ENCODE data around the gene FYN. TPM values are rescaled to one million over a fixed set of nuclear protein-coding genes. Genes with fewer than 3 reads are reported as not detected.

The FYN gene
- total RNA-seq, 1 experiment from 2014 or later = 18.5 TPM

GRCh38 chr6:111871725-111872400 is 1.4 kb downstream of the FYN start:
- H3K27me3 ChIP-seq (ENCODE audit: insufficient read depth, low read length) = no peaks in the 10 kb centered on the region
- H3K9me3 ChIP-seq (ENCODE audit: control insufficient read depth in 1 of 2, insufficient read depth in 1 of 2, low read depth in 1 of 2, low read length in 2 of 2) = no peaks in the 10 kb centered on the region
- no peaks in the 10 kb centered on the region for H3K79me2 ChIP-seq (ENCODE audit: insufficient read depth, low read length)
- H3K4me2 ChIP-seq (ENCODE audit: low read length) = peak overlapping the region; percentile 97
- POLR2A ChIA-PET = no interaction called here
- RAD21 ChIA-PET (ENCODE audit: low non-redundant PET in 1 of 2, low total read pairs in 2 of 2, uncharacterized antibody in 2 of 2, unreplicated experiment in 2 of 2) = no interaction called here
- peaks cover 6 to 13% of the 10 kb centered on the region in 2 experiments for H3K4me1 ChIP-seq (ENCODE audit: control insufficient read depth in 1 of 2, insufficient read depth in 2 of 2, low read length in 2 of 2)
- DNase-seq (ENCODE audit: low read depth, low spot score) (no peak), ATAC-seq (no peak)
- CTCF ChIA-PET = interaction anchor here (0.7 kb wide), 1 partner anchor 116 kb away, joined by 3 read pairs; no protein-coding TSS in a partner anchor
- peak overlapping the region; percentile 51 to 64 for H3K4me3 ChIP-seq (replicated peaks in 1 of 2; ENCODE audit: low read depth in 1 of 2, low read length in 2 of 2)
- no peaks in the 10 kb centered on the region for H3K36me3 ChIP-seq (ENCODE audit: control insufficient read depth in 1 of 2, insufficient read depth in 2 of 2, low read length in 2 of 2)
- H2AFZ ChIP-seq (ENCODE audit: low read depth, low read length, poor library complexity, severe bottlenecking) = no peak overlapping the region
- H4K20me1 ChIP-seq (ENCODE audit: insufficient read depth) = no peaks in the 10 kb centered on the region
- no peak overlapping the region for H3K27ac ChIP-seq (ENCODE audit: low read depth, low read length)
- no peak overlapping the region for H3K9ac ChIP-seq (ENCODE audit: low read length)
- TF ChIP-seq FOSL1 (IDR thresholded peaks at IDR 0.05; ENCODE audit: low read depth) = no peak
- no peaks in the 10 kb centered on the region for H3K9me2 ChIP-seq (ENCODE audit: insufficient read depth)
- intact Hi-C loops (cut with micrococcal nuclease) = loop anchor here (2.0 kb wide), 1 partner anchor 125 kb away; no protein-coding TSS in a partner anchor
- BruUV-seq (replicated peaks) = no TSS peak

- Histone ChIP-seq H3K9me2 (ENCODE audit: insufficient read depth) (no peaks in the 10 kb centered on the region), H4K20me1 (ENCODE audit: insufficient read depth) (no peaks in the 10 kb centered on the region), H3K9me3 (ENCODE audit: control insufficient read depth in 1 of 2, insufficient read depth in 1 of 2, low read depth in 1 of 2, low read length in 2 of 2) (no peaks in the 10 kb centered on the region), H2AFZ (ENCODE audit: low read depth, low read length, poor library complexity, severe bottlenecking) (no peak overlapping the region), H3K36me3 (ENCODE audit: control insufficient read depth in 1 of 2, insufficient read depth in 2 of 2, low read length in 2 of 2) (no peaks in the 10 kb centered on the region), H3K27me3 (ENCODE audit: insufficient read depth, low read length) (no peaks in the 10 kb centered on the region), H3K9ac (ENCODE audit: low read length) (no peak overlapping the region), H3K27ac (ENCODE audit: low read depth, low read length) (no peak overlapping the region), H3K79me2 (ENCODE audit: insufficient read depth, low read length) (no peaks in the 10 kb centered on the region), H3K4me3 (replicated peaks in 1 of 2; ENCODE audit: low read depth in 1 of 2, low read length in 2 of 2) (no peak overlapping the region), H3K4me2 (ENCODE audit: low read length) (peak overlapping the region; percentile 97; the same call in 1 of the 2 replicates), H3K4me1 (ENCODE audit: control insufficient read depth in 1 of 2, insufficient read depth in 2 of 2, low read length in 2 of 2) (peaks cover 6 to 13% of the 10 kb centered on the region in 2 experiments)
- DNase-seq (ENCODE audit: low read depth, low spot score) (no peak), ATAC-seq (no peak)
- intact Hi-C loops (cut with micrococcal nuclease) = no loop called here
- TSS peak; percentile 36 for BruUV-seq (replicated peaks)
- RAD21 ChIA-PET (ENCODE audit: low non-redundant PET in 1 of 2, low total read pairs in 2 of 2, uncharacterized antibody in 2 of 2, unreplicated experiment in 2 of 2) = no interaction called here
- POLR2A ChIA-PET = no interaction called here
- CTCF ChIA-PET = no interaction called here
- TF ChIP-seq MAX (IDR thresholded peaks at IDR 0.05) (no peak), EZH2 (IDR thresholded peaks at IDR 0.05) (no peak), REST (IDR thresholded peaks at IDR 0.05; ENCODE audit: low read depth) (no peak), TCF7L2 (IDR thresholded peaks at IDR 0.05; ENCODE audit: borderline replicate concordance, extremely low read depth, insufficient read depth, insufficient read length) (no peak), ZNF274 (IDR thresholded peaks at IDR 0.05; ENCODE audit: low read depth, low read length) (no peak), FOSL1 (IDR thresholded peaks at IDR 0.05; ENCODE audit: low read depth) (no peak), POLR2AphosphoS5 (IDR thresholded peaks at IDR 0.05; ENCODE audit: low read depth, low read length) (no peak), RAD21 (IDR thresholded peaks at IDR 0.05; ENCODE audit: low read depth) (no peak), ELF1 (IDR thresholded peaks at IDR 0.05; ENCODE audit: borderline replicate concordance, low read depth) (no peak), JUND (IDR thresholded peaks at IDR 0.05) (no peak), CEBPB (IDR thresholded peaks at IDR 0.05; ENCODE audit: low read depth) (no peak)
These were observed 2.0 kb downstream of the FYN start for GRCh38 chr6:111871207-111871606.
